ENCODE results near the gene ERBB4. TPM values are rescaled to one million over a fixed set of nuclear protein-coding genes. Genes with fewer than 3 reads are reported as not detected.

Gene ERBB4
- total and polyA plus RNA-seq, 10 of the 15 experiments (the other 5 are each of a cell fraction or from before 2014, with no cell fraction given), result under 0.01 to 0.23 (median 0.01) TPM; not detected in 4

- RAD21 ChIA-PET (ENCODE audit: unreplicated experiment), result interaction anchor here (1.1 to 1.4 kb wide), 2 partner anchors 47 to 777 kb away, joined by 3 read pairs; no protein-coding TSS in a partner anchor
- H3K4me1 ChIP-seq (ENCODE audit: control insufficient read depth, insufficient read depth, low read length), result no peaks in the 10 kb centered on the region
- no peaks in the 10 kb centered on the region for H3K9me3 ChIP-seq (replicated peaks; ENCODE audit: control insufficient read depth, insufficient read depth, low read length)
- FAIRE-seq (no peak), ATAC-seq (no peak), DNase-seq (ENCODE audit: low read depth, low spot score) (no peak)
- SMC1A ChIA-PET (ENCODE audit: uncharacterized antibody, unreplicated experiment), result interaction anchor here (0.8 to 1.6 kb wide), 3 partner anchors 14 to 47 kb away, joined by 3 to 4 read pairs (median 3); no protein-coding TSS in a partner anchor
- H2AFZ ChIP-seq (ENCODE audit: control insufficient read depth, low read depth, low read length), result no peak overlapping the region
- H3K9ac ChIP-seq (ENCODE audit: control insufficient read depth, insufficient read depth, low read length), result no peak overlapping the region
- POLR2A ChIA-PET, result no interaction called here
- BruUV-seq (replicated peaks), result no TSS peak
- H3K4me2 ChIP-seq (ENCODE audit: control insufficient read depth, insufficient read depth), result no peak overlapping the region
- no peak for TF ChIP-seq MTA2 (IDR thresholded peaks at IDR 0.05; ENCODE audit: low read depth)
- peak; percentile 35; the same call in 1 of the 2 replicates for TF ChIP-seq SMC3 (IDR thresholded peaks at IDR 0.05; ENCODE audit: borderline replicate concordance, low read length)
- no peak for TF ChIP-seq SP1 (IDR thresholded peaks at IDR 0.05; ENCODE audit: low read depth, low read length)
- TF ChIP-seq RAD21 (IDR thresholded peaks at IDR 0.05; ENCODE audit: insufficient read depth, low read depth, low read length), result peak; percentile 59
- TF ChIP-seq CTCF (IDR thresholded peaks at IDR 0.05 in 2 of 3, conservative IDR thresholded peaks at IDR 0.05 in 1 of 3; ENCODE audit: control insufficient read depth in 2 of 3, extremely low read depth in 1 of 3, insufficient read depth in 1 of 3, low read depth in 3 of 3, low read length in 3 of 3), result peak; percentile 18 to 54 (median 21); a peak in 2 of 6 replicates
- H3K36me3 ChIP-seq (ENCODE audit: control insufficient read depth in 2 of 2, insufficient read depth in 2 of 2, low read length in 1 of 2), result no peaks in the 10 kb centered on the region
- in situ Hi-C loops (cut with MboI), result no loop called here
- no peaks in the 10 kb centered on the region for H4K20me1 ChIP-seq (ENCODE audit: control insufficient read depth, insufficient read depth)
- no peak overlapping the region for H3K27ac ChIP-seq (ENCODE audit: control insufficient read depth, insufficient read depth)
- CTCF ChIA-PET, result interaction anchor here (0.9 to 1.8 kb wide), 5 partner anchors 271 to 775 kb away, joined by 3 to 11 read pairs (median 4); no protein-coding TSS in a partner anchor
- H3K27me3 ChIP-seq (replicated peaks in 1 of 2; ENCODE audit: control insufficient read depth in 2 of 2, insufficient read depth in 2 of 2, low read length in 1 of 2), result no peaks in the 10 kb centered on the region
- no peak overlapping the region for H3K4me3 ChIP-seq
- H3K79me2 ChIP-seq (ENCODE audit: control insufficient read depth, insufficient read depth, low read length), result no peaks in the 10 kb centered on the region
- intact Hi-C loops (cut with micrococcal nuclease; ENCODE audit: unreplicated experiment), result loop anchor here (2.0 to 10.0 kb wide), 2 partner anchors 116 to 372 kb away; no protein-coding TSS in a partner anchor
- WGBS (ENCODE audit: insufficient coverage, insufficient replicate concordance, low lambda C conversion rate, missing lambda C conversion rate), result 0% methylated on average over 2 of the region's 2 CpGs
These were observed 18.3 kb downstream of the ERBB4 start for GRCh38 chr2:212520340-212520739.
